Esophagus (tissue), 2 donors: ENCODE measurements around the gene CACNA1B. TPM values are rescaled to one million over a fixed set of nuclear protein-coding genes. Genes with fewer than 3 reads are reported as not detected.

Experiments used
- H3K27ac ChIP-seq, 2 donors: one replicate each; pipeline ENCODE4 v1.5.1; 2013; ENCODE audit warnings: low read depth in 2 of 2, mild to moderate bottlenecking in 2 of 2, inconsistent platforms in 1 of 2, low read length in 1 of 2, moderate library complexity in 1 of 2
- H3K27me3 ChIP-seq, 2 donors: one replicate each; pipeline ENCODE4 v1.6.1; 2013; ENCODE audit warnings: low read length in 2 of 2, control low read depth in 1 of 2, mild to moderate bottlenecking in 1 of 2; ENCODE audit not compliant: insufficient read depth in 2 of 2, control insufficient read depth in 1 of 2
- H3K36me3 ChIP-seq, 2 donors: one replicate each; pipeline ENCODE4 v1.6.1; 2013; ENCODE audit warnings: low read length in 1 of 2; ENCODE audit not compliant: control insufficient read depth in 2 of 2, insufficient read depth in 2 of 2
- H3K4me1 ChIP-seq, 2 donors: one replicate each; pipeline ENCODE4 v1.6.1; 2013; ENCODE audit warnings: low read length in 1 of 2; ENCODE audit not compliant: control insufficient read depth in 2 of 2, insufficient read depth in 2 of 2
- H3K4me3 ChIP-seq, 2 donors: one replicate each; pipeline ENCODE4 v1.5.1; 2013; ENCODE audit warnings: low read length in 2 of 2, mild to moderate bottlenecking in 2 of 2, low read depth in 1 of 2, moderate library complexity in 1 of 2
- H3K9me3 ChIP-seq, 2 donors: one replicate each; pipeline ENCODE4 v1.6.1; 2013; ENCODE audit warnings: mild to moderate bottlenecking in 2 of 2, low read depth in 1 of 2, low read length in 1 of 2, moderate library complexity in 1 of 2; ENCODE audit not compliant: control insufficient read depth in 2 of 2, insufficient read depth in 1 of 2
- WGBS, 2 donors: extraction: QIAGEN DNeasy Blood & Tissue Kit; methylation state at CpG; one replicate each; pipeline ENCODE4 v1.1.7; 2013; 5-methylcytosine and 5-hydroxymethylcytosine counted together
- polyA plus RNA-seq, 2 donors: library from polyadenylated mRNA; stranded (reverse); fragments of 200-250 nt; gene quantifications; one replicate each; pipeline ENCODE4 v1.2.3, GENCODE V29; 2013
- donor health status: healthy with polysubstance abuse.
- donor health status: Bipolar disorder and iron deficiency.

Gene CACNA1B
- polyA plus RNA-seq, 2 donors = under 0.01 TPM

GRCh38 chr9:138075961-138076649 is 198.5 kb downstream of the CACNA1B start:
- H3K36me3 ChIP-seq = no peaks in the 10 kb centered on the region
- H3K27me3 ChIP-seq = no peaks in the 10 kb centered on the region
- 82% methylated on average over 14 of the region's 14 CpGs for WGBS, 2 donors
- no peak overlapping the region for H3K4me3 ChIP-seq
- H3K4me1 ChIP-seq = no peaks in the 10 kb centered on the region
- no peak overlapping the region for H3K27ac ChIP-seq
- peaks cover 1 to 3% of the 10 kb centered on the region in 2 donors for H3K9me3 ChIP-seq

- H3K4me3 ChIP-seq = no peak overlapping the region
- H3K27ac ChIP-seq = no peak overlapping the region
- H3K36me3 ChIP-seq = no peaks in the 10 kb centered on the region
- 70 to 74% methylated on average over 5 of the region's 5 CpGs for WGBS, 2 donors
- H3K27me3 ChIP-seq = no peaks in the 10 kb centered on the region
- H3K4me1 ChIP-seq = no peaks in the 10 kb centered on the region
- H3K9me3 ChIP-seq = peaks cover 1 to 3% of the 10 kb centered on the region in 2 donors
These were observed 199.0 kb downstream of the CACNA1B start for GRCh38 chr9:138076650-138077009.

- WGBS, 2 donors = 88 to 89% methylated on average over 9 of the region's 9 CpGs
- Histone ChIP-seq H3K36me3 (no peaks in the 10 kb centered on the region), H3K27ac (no peak overlapping the region)
These were observed 199.5 kb downstream of the CACNA1B start for GRCh38 chr9:138077126-138077525.

GRCh38 chr9:138077898-138078540 is 200.4 kb downstream of the CACNA1B start:
- peaks cover 3% of the 10 kb centered on the region in 2 donors for H3K9me3 ChIP-seq
- WGBS, 2 donors = 85 to 88% methylated on average over 13 of the region's 13 CpGs
- no peaks in the 10 kb centered on the region for H3K36me3 ChIP-seq

More at GRCh38 chr9:138077126-138077525, 199.5 kb downstream of the CACNA1B start:
- Histone ChIP-seq H3K4me1 (no peaks in the 10 kb centered on the region), H3K27me3 (no peaks in the 10 kb centered on the region), H3K9me3 (peaks cover 1 to 3% of the 10 kb centered on the region in 2 donors), H3K4me3 (no peak overlapping the region)

GRCh38 chr9:138078846-138079245 is 201.3 kb downstream of the CACNA1B start:
- Histone ChIP-seq H3K36me3 (no peaks in the 10 kb centered on the region), H3K4me3 (no peak overlapping the region), H3K4me1 (no peaks in the 10 kb centered on the region), H3K27me3 (no peaks in the 10 kb centered on the region), H3K27ac (no peak overlapping the region), H3K9me3 (peaks cover 3 to 11% of the 10 kb centered on the region in 2 donors)
- 91 to 92% methylated on average over 9 of the region's 9 CpGs for WGBS, 2 donors

More at GRCh38 chr9:138077898-138078540, 200.4 kb downstream of the CACNA1B start:
- Histone ChIP-seq H3K4me3 (no peak overlapping the region), H3K27me3 (no peaks in the 10 kb centered on the region), H3K27ac (no peak overlapping the region), H3K4me1 (no peaks in the 10 kb centered on the region)

GRCh38 chr9:138080979-138081378 is 203.4 kb downstream of the CACNA1B start:
- Histone ChIP-seq H3K27ac (no peak overlapping the region), H3K4me1 (no peaks in the 10 kb centered on the region), H3K27me3 (no peaks in the 10 kb centered on the region), H3K4me3 (no peak overlapping the region), H3K36me3 (no peaks in the 10 kb centered on the region), H3K9me3 (peaks cover 3 to 10% of the 10 kb centered on the region in 2 donors)
- WGBS, 2 donors = 74 to 81% methylated on average over 5 of the region's 5 CpGs

- WGBS, 2 donors = 65 to 73% methylated on average over 9 of the region's 9 CpGs
- H3K27ac ChIP-seq = no peak overlapping the region
- no peaks in the 10 kb centered on the region for H3K36me3 ChIP-seq
- H3K4me3 ChIP-seq = no peak overlapping the region
- no peaks in the 10 kb centered on the region for H3K4me1 ChIP-seq
- H3K9me3 ChIP-seq = peaks cover 0 to 12% of the 10 kb centered on the region in 2 donors
- H3K27me3 ChIP-seq = peaks cover 3 to 5% of the 10 kb centered on the region in 2 donors
These were observed 205.5 kb downstream of the CACNA1B start for GRCh38 chr9:138082918-138083636.

- H3K4me3 ChIP-seq = no peak overlapping the region
- H3K27me3 ChIP-seq = peaks cover 3 to 5% of the 10 kb centered on the region in 2 donors
- peaks cover 0 to 12% of the 10 kb centered on the region in 2 donors for H3K9me3 ChIP-seq
- WGBS, 2 donors = 49 to 60% methylated on average over 3 of the region's 3 CpGs
- H3K36me3 ChIP-seq = no peaks in the 10 kb centered on the region
- H3K27ac ChIP-seq = no peak overlapping the region
- H3K4me1 ChIP-seq = no peaks in the 10 kb centered on the region
These were observed 206.3 kb downstream of the CACNA1B start for GRCh38 chr9:138083873-138084272.

- no peaks in the 10 kb centered on the region for H3K36me3 ChIP-seq
- H3K27ac ChIP-seq = no peak overlapping the region
- no peaks in the 10 kb centered on the region for H3K4me1 ChIP-seq
- peaks cover 0 to 12% of the 10 kb centered on the region in 2 donors for H3K9me3 ChIP-seq
- H3K4me3 ChIP-seq = no peak overlapping the region
- peaks cover 3 to 5% of the 10 kb centered on the region in 2 donors for H3K27me3 ChIP-seq
- 89% methylated on average over 4 of the region's 4 CpGs for WGBS, 2 donors
These were observed 208.0 kb downstream of the CACNA1B start for GRCh38 chr9:138085568-138085967.
